HUDEP-2 (cell line): Measurements from ENCODE around the gene WDR87.
"Not testable (repeated sequence)": the region's sequence is repeated elsewhere in the genome, so short reads cannot be mapped to it uniquely, and the experiment has no call there.

ENCODE experiments used
- DNase-seq, 76 experiments: peaks; one replicate each; lab custom pipeline; 2025; ENCODE audit not compliant: unreplicated experiment in 76 of 76; lab: John Stamatoyannopoulos, UW

The WDR87 gene

DNA sequence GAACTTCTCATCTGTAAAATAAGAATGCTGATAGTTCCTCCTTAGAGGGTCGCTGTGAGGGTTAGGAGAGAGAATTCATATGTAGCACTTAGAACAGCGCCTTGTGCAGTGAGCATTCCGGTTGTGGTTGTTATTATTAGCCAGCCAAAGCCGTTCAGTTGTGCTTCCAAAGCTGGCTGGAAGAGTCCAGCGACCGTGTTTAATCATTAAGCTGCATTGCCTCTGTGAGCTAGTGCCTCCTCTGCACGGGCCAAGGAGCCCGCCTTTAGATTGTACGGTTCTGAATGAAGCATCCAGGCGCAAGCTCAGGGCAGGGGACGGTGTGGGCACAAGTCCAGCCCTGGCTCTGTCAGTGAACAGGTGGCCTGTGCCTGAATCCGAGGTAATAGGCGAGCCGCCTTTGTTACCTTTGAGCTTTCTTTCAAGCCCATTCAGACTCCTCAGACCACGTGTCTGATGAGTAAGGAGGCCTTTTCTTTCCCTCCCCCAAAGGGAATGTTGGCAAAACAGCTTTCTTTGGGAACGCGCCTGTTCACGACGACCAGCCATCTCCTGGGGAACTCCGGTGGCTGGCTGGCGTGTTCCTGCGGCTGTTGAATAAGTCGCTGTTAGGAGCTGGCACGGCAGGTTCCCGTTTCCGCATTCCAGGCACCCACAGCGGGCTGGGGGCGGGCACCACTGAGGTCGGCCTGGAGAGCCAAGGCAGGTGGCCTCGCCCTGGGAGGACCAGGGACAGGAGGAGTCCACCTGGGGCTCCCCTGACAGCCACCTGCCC, 25.7 kb upstream of the WDR87 start:
- no peak for DNase-seq

DNA sequence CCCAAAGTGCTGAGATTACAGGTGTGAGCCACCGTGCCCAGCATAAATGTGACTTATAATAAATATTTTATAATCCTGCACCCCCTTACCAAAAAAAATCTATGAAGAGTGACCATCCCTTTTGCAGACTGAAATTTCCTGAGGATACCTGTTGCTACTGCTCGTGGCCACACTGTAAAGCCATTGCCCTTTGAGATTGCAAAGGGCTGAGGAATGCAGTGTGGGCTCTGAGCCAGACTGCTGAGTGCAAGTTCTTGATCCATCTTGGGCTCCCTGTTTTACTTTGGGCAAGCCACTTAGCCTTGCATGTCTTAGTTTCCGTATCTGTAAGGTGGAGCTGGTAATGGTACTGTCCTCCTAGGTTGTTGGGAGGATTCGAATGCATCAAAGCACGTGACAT, 24.0 kb upstream of the WDR87 start:
- no peak for DNase-seq

DNA sequence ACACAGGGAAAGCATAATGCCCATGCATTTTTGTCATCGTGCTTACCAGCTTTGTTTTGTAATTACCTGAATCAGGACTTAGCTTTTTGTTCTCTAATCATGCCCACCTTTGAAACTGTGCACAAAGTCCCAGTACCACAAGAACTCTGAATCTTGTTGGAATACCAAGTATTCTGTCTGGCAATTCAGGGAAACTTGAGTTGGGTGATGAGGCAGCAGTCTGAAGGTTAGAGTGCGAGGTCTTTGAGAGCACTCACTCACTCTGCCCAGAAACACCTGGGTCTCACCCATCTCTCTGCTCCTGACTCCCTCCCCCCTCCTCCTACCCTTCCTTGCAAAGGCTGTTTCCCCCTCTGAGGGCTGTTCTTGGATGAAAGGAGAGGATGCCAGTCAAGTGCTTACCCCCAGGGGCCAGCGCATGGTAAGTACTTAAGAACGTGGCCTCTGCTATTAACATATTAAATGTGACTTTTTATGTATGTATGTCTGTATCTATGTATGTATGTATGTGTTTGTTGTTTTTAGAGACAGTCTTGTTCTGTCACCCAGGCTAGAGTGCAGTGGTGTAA, 23.0 kb upstream of the WDR87 start:
- DNase-seq: no peak

DNA sequence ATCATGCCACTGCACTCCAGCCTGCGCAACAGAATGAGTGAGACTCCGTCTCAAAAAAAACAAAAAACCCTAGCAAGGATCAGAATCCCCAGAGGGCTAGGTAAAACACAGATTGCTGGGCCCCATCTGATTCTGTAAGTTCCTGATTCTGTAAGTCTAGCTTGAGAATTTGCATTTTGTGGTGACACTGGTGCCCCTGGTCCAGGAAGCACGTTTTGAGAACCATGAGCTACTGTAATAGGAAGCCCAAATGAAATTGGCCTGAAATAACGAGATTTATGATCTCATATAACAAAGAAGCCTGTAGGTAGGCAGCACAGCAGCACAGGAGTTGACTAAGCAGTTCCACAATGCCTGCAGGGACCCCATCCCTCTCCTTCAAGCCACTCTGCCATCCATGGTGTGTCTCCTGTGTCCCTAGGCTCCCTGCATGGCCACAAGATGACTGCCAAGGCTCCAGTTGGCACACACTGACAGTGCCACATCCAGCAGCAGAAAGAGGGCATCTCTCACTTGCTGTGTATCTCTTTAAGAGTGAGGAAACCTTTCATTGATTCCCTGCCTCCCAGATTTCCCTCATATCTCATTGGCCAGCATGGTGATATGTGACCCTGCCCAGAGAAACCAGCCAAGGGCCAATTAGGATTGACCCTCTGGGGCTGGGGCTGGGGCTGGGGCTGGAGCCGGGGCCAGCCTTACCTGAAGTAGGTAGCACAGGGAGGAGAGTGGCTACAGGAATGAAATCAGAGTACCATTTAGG, 22.3 kb upstream of the WDR87 start:
- no peak for DNase-seq

DNA sequence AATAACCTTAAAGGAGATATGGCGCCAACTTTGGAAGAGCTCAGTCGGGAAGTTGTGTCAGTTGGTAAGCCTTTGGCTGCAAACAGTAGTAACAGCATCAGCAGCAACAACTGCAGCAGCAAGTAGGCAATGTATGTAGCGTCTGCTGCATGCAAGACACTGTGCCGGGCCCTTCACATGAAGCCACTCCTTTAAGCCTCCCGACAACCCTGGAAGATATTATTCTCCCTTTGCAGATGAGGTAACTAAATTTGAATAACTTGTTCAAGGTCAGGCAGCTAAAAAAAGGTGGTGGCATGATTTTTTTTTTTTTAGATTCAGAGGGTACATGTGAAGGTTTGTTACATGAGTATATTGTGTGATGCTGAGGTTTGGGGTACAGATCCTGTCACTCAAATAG, 20.3 kb upstream of the WDR87 start:
- DNase-seq: no peak

DNA sequence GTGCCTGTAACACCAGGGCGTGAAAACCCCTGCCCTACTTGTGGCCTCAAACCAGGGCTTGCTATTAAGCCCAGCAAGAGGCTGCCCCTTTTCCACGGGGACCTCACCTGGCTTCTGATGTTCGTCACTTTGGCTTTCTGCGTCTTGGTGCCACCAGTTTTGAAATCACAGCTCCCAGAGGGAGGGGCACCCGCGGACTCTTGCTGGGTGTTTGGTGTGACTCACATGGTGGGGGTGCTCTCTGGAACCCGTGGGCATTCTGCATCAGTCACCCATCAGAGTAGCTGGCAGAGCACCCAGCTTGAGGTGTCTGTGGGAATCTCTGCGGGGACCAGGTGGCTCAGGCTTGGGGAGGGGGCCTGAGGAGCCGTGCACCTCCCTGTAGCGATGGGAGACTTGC, 19.9 kb upstream of the WDR87 start:
- DNase-seq: no peak

DNA sequence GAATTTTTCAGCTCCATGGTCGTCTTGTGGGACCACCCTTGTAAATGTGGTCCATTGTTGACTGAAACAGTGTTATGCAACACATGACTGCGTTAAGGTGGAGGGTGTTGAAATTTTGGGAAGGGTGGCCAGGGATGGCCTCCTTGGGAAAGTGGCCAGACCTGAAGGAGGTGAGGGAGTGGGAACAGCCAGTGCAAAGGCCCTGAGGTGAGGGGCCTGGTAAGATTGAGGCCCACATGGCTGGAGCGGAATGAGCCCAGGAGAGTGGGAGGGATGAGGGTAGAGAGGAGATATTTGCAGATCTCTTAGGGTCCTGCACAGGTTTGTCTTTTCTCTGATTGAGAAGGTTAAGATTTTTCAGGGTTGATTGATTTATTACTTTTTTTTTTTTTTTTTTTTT, 18.8 kb upstream of the WDR87 start:
- no peak for DNase-seq

DNA sequence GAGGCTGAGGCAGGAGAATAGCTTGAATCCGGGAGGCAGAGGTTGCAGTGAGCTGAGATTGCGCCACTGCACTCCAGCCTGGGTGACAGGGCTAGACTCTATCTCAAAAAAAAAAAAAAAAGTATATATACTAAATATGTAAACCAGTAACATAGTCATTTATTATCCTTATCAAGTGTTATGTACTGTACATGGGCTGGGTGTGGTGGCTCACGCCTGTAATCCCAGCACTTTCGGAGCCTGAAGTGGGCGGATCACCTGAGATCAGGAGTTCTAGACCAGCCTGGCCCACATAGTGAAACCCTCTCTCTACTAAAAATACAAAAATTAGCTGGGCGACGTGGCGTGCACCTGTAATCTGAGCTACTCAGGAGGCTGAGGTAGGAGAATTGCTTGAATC, 18.2 kb upstream of the WDR87 start:
- not testable (repeated sequence) for DNase-seq

DNA sequence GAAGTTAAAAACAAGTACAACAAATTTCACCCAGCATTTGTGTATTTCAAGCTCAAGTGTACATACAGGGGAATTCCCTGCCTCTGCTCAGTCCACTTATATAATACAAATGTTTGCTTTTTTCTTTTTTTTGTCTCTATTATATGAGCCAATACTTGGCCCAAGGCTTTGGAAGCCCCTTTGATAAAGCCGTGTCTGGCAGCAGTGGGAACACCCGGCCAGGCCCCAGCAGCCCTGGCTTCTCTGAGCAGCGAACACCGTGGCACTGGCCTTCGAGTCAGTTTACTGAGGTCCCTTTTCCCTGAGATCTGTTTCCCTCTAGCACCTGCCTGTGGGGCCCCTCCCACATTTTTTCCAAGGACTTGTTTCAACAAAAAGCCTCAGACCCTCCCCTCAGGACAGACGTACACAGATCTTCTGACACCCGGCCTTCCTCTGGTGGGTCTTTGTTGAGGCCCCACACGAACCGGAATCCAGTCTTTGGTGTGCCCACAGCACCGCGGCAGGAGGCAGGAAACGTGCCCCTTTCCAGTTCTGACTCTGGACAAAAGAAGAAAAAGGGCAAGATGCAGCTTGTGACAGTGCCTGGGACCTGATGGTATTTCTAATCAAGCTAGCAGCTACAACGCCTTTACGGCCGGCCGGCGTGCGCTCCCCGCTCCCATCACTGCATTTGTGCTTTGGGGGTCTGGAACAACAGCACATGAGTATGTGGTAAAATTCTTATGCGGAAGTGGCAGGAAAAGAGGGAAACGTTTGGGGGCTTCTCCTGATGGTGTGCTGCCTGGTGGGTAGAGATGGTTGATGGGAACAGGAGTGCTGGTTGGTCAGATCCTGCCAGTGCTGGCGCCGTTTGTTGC, 14.4 kb upstream of the WDR87 start:
- no peak for DNase-seq

DNA sequence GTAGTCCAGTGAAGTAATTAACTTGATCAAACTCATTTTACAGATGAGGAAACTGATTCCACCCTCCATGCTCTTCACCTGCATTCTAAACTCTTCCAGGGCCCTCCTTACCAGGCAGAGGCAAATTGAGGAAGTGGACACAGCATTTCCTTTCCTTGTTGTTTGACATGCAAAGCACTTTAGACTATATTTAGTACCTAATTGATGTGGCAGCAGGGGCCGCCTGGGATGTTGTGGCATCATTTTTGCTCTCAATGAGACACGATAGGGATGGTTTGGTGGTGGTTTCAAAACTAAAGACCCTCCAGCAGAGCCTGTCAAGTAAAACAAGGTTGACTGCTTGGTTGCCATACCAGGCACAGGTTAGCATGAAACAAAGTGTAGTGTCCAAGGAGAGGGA, 8.5 kb upstream of the WDR87 start:
- DNase-seq: no peak

DNA sequence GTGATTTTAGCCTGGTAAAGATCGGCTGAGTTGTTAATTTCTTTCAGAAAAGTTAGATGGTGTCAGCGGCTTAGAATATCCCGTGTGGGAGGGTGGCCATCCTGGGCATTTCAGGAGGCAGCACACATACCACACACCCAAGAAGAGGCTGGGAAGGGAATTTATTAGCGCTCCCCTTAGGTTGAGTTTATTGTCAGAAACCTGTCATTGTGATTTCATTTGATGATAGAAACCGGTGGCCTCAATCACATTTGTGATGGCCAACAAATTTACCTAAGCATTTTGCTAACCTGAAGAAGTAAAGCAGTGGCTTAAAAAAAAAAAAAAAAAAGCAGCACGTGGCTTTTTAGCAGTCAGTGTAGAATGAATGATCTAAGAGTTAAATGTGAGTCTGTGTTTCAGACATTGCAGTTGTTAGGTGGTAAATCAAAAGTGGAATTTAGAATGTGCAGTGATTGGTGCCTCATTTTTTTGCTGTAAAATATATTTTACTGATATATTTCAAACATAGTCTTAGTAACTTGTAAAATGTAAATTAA, 3.3 kb upstream of the WDR87 start:
- no peak for DNase-seq

DNA sequence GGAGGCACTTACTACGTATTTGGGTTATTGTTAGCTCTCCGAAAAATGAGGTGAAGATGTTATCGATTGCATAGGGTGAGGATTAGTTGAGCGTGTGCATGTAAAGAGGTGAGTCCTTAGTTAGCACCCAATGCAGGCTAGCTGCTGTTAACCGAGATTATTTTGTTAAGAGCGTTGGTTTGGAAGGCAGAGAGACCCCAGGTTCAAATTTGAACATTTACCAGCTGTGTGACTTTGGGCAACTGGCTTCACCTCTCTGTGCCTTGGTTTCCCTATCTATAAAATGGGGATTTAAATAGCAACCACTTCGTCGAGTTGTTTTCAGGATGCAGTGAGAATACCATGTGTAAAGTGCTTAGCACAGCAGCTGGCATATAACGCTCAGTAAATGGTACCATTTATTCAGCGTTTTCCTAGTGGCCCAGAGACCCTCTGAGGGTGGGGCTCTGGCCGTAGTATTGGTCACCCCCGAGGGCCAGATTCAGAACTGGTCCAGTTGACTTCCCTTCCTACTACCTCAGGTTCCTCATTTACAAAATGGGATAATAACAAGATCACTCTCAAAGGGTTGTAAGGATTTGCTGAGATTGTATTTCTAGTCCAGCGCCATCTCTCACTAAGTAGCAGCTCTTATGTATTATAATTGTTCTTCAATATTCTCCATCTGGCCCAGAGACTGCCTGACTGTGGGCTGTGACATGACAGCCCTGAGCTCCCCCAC, 1.5 kb upstream of the WDR87 start:
- peak in 1 of 76 experiments; percentile 24 for DNase-seq

DNA sequence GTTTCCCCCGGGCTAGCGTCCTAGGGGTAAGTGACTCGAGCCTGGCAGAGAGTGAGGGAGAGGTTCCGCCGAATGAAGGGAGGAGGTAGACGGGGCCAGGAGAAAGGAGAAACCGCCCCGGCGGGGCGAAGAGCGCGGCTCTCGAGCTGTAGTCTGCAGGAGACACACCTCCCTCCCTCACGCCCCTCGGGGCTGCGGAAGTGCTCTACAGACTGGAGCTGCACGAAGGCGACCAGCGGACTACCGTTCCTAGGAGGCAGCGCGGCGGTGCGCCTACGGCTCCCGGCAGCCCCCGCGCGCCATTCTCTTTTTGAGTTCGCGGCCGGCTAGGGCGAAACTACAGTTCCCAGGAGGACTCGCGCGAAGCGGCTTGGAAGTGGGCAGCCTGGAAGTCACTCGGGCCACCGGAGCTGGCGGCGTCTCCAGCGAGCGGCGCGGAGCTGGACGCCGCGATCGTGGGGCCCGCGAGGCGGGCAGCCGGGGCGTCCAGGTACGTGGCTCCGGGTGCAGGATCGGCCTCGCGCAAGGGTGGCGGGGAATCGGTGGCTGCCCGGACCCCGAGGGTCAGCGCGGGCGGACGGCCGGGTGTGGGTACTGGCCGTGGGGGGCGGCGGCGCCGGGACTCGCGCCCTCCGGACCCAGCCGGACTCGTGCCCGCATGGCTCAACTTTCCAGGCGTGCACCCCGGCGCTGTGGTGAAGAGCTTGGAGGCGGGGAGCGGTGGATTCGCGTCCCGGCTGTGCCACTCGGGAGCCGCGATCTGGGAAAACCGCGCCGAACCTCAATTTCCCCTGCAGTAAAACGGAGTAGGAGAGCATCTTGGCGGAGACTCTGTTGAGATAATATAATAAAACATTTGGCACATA, 708 bp upstream of the WDR87 start, which contains the start of gene SIPA1L3:
TSS of gene SIPA1L3 (plus strand) at position 340 of the 866 bp plus-strand sequence. CDS start 174,358 bp downstream, outside the sequence.
- peak in 75 of 76 experiments; percentile 63 to 98 (median 93) for DNase-seq

DNA sequence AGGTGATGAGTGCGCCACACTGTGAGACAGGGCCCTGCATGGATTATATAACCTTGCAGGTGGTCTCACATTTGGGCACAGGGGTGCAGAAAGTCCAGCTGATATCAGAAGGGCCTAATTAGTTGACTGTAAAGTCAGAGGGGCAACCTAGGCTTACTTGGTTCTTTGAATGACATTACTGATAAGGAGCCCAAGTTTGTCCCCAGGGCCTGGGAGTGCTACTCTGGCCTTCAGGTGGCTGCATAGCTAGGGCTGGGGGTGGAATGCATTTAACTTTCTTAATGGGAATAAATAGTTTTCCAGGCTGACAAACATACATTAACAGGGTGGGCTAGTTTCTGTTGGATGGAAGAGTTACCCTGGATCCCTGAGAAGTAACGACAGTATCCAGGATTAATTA, 3.3 kb downstream of the WDR87 start:
- no peak for DNase-seq

DNA sequence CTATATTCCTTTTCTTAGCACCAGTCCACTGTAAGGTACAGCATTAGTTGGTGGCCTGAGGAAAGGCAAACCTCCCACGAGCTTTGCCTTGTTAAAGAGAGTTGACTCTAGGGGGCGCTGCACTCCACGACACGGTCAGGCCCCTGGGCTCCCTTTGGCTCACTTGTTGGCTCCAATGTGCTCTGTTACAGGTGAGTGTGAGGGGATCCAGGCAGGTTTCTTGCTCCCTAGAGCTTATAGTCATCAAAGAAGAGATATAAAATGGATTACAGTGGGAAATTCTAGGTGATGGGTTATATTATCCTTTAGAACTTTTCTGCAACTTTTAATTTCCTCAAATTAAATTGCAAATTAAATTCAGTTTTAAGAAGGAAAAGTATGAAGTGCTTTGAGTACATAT, 3.7 kb downstream of the WDR87 start:
- peak in 70 of 76 experiments; percentile 13 to 86 (median 66) for DNase-seq

DNA sequence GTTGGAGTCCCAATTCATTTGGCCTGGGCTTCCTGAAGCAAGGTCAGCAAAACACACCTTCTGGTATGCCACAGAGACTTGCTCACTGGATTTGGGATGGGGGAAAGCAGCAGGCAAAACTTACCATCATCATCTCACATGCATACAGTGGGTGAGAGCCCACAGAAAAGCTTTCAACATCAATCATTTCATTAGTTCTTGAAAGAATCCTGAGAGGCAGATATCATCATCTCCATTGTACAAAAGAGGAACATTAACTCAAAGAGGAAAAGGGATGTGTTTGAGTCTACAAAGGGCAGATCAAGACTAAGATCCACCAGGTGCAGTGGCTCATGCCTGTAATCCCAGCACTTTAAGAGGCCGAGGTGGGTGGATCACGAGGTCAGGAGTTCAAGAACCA, 6.4 kb downstream of the WDR87 start:
- DNase-seq: no peak

DNA sequence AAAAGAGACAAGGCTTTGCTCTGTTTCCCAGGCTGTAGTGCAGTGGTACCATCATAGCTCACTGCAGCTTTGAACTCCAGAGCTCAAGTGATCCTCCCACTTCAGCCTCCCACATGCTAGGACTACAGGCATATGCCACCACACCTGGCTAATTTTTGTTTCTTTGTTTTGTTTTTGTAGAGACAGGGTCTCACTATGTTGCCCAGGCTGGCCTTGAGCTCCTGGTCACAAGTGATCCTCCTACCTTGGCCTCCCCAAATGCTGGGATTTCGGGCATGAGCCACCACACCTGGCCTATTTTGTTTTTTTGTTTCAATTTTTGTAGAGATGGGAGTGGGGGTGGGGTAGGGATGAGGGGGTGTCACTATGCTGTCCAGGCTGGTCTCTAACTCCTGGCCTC, 6.9 kb downstream of the WDR87 start:
- no peak for DNase-seq

DNA sequence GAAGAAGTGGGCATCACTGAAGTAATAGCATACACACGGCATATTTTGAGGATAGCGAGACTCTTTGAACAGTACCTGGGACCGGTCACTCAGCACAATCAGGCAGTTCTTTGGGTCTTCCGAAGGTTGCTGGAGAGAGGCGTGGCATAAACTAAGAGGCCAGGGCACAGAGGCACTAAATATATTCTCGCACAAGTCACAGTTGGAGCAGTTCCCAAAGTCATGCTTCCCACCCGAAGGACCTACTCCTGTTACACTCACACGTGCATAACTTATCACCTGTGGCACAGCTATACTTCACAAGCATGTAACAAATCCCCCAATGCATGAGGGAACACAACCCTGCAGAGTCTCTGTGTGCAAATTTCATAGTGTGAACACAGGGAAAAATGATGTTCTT, 10.2 kb downstream of the WDR87 start:
- DNase-seq: no peak
